Stimulated activated CD8-positive, alpha-beta memory T cell treated with anti-CD3 and anti-CD28 coated beads, Interleukin-15, amount 100 ng/mL, for 48 hours (primary cell): ENCODE measurements around the gene KLHL40.
"Not testable (repeated sequence)": the region's sequence is repeated elsewhere in the genome, so short reads cannot be mapped to it uniquely, and the experiment has no call there.

Experiments
- DNase-seq, 2 donors: peaks; one replicate each; pipeline ENCODE4 v3.0.0-alpha.2; 2020; ENCODE audit warnings: low read depth in 2 of 2

Gene KLHL40

DNA sequence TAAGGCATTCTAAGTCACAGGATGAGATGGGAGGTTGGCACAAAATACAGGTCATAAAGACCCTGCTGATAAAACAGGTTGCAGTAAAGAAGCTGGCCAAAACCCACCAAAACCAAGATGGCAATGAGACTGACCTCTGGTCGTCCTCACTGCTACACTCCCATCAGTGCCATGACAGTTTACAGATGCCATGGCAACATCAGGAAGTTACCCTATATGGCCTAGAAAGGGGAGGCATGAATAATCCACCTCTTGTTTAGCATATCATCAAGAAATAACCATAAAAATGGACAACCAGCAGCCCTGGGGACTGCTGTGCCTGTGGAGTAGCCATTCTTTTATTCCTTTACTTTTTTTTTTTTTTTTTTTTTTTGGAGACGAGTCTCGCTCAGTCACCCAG lies 37.1 kb downstream of the KLHL40 start:
- not testable (repeated sequence) for DNase-seq

DNA sequence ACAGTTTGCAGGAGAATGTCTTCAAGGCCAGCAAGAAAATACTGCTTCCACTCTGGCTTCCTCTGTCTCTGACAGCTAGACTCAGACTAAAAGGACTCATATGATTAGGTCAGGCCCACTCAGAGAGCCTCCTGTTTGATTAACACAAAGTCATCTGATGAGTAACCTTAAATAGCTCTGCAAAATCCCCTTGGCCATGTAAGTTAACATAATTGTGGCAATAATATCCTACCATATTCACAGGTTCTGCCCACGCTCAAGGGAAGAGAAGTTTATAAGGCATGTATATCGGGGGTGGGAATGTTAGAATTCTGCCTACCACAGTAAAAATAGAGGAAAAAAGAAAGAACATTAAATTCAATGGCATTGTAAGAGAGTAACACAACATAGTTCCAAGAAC lies 37.9 kb downstream of the KLHL40 start:
- no peak for DNase-seq

DNA sequence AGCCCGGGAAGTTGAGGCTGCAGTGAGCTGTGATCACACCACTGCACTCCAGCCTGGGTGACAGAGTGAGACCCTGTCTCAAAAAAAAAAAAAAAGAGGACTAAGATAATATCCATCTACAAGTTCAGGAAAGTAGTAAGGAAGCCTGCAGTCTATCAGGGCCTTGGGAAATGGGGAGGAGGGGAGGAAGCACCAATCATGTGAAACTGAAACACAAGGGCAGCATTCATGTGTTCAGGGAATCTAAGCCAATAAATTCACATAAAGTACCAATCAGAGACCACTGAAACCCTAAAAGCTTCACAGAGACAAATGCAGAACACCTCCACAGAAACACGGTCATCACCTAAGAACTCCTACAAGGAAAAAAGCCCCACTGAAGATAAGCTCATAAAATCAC lies 40.1 kb downstream of the KLHL40 start:
- no peak for DNase-seq

DNA sequence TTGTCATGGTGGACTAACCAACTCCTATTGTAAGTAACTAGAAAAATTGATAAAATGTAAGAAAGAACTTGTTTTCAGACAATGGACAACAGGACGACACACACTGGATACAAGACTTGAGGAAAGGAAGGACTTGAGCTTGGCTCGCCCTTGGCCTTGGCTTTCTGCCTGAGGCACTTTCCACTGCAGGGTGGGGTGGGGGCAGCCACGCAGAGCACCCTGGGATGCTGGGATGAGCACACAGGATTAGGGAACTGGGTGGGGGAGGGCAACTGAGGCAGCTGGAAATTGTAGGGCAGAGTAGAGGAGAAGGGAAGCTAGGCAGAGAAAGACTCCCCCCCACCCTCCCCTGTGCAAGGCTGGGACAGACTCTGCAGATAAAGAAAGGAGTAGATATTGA lies 42.7 kb downstream of the KLHL40 start:
- DNase-seq: no peak

DNA sequence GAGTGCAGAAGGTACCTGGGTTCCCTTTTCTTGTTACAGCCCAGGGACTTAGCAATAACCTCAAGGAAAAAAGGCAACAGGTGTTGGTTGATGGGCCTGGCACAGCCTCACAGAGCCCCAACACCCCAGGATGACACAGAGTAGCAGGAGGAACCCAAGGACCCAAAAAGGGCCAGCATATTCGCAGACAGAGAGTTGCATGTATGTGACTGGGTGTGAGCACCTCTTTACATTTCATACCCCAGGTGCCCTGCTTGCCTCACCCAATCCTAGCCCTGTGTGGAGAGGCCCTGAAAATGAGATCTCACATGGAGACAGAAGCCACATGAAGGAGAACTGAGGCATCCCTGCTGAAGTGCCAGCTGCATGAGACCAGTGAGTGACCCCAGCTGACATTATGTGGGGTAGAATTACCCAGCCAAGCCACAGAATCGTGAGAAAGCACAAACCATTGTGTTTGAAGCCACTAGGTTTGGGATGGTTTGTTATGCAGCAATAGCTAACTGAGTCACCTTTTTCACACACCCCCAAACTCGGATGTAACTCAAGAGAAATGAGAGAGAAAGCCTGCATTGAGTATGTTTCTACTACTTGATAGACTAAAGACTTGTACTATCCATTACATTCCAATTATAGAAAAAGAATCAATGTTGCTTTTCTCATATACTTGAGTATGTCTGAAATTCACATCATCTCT lies 43.5 kb downstream of the KLHL40 start:
- no peak for DNase-seq

DNA sequence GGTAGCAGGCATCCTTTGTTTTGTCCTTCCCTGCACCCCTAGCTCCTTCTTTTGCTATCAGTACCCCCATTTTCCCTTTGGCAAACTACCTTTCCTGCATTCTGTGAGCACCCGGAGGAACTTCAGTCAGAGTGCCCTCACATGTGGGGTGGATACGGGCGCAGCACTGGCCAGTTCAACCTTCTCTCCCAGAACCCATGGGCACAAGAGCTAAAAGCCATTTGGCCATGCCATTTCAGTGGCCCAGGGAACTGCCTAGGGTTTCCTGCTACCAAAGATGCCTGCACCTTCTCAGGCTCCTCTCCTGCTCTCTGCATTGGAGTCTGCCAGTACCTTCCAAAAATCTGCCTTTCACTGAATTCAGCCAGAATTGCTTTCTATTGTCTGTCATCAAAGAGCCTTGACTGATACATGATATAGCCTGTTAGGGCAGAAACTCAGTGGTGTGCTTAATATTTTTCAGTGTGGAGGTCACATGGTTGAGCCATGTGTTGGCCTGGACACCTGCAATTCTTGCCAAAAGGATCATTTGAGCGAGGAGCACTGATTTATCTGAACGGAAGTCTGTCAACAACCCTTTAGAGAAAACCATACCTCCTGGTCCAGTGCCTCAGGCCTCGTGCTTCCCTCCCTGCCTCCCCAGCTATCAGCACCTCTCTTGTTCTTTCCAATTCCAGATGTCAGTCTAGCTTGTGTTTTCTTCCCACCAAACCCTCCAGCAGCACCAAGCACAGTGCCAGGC lies 44.2 kb downstream of the KLHL40 start:
- no peak for DNase-seq

DNA sequence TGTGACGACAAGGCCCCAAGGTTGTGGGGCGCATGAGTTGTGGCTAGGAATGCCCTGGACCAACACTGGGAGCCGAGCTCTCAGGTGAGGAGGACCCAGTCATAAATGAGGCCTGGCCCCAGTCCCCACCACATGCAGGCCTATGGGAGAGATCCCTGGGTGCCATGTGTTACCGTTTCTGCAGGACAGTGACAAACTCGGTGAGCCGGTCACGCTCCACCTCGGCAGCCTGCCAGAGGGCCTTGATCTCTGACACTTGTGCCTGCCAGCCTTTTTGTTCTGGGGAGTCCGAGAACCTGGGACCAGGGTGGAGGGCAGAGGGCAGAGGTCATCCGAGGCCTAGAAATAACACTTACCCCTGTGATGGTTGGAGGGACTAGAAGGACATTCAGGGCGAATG lies 45.0 kb downstream of the KLHL40 start:
- DNase-seq: no peak

DNA sequence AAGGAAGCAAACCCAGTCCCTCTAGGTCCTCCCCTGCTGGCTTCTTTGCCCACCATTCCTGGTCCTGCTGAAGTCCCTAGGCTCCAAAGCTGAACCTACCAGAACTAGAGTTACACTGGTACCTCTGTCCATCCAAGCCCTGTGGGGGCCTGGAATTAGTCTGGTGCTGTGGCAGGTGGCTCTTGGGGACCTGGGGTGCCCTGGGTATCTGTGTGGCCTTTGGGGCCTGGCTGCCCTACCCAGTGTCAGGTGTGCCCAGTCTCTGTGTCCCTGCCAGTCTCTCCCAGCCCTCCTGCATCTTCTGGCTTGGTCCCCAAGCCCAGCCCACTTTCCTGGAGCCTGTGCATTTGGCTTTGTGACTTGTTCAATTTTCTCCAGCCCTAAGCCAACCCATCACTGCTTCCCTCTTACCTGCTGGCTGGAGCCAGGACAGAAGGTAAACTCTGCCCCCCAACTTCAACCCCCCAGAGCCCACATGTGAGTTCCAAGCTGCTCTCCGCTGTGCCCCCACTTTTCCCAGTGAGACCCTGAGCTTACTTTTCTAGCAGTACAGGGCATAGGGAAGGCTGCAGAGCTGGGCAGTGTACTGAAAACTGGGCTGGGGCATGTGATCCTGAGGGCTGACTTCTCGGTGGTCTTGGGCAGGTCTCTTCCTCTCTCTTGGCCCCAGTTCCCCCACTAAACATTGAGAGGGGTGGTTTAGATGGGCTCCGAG lies 45.5 kb downstream of the KLHL40 start:
- DNase-seq: no peak

DNA sequence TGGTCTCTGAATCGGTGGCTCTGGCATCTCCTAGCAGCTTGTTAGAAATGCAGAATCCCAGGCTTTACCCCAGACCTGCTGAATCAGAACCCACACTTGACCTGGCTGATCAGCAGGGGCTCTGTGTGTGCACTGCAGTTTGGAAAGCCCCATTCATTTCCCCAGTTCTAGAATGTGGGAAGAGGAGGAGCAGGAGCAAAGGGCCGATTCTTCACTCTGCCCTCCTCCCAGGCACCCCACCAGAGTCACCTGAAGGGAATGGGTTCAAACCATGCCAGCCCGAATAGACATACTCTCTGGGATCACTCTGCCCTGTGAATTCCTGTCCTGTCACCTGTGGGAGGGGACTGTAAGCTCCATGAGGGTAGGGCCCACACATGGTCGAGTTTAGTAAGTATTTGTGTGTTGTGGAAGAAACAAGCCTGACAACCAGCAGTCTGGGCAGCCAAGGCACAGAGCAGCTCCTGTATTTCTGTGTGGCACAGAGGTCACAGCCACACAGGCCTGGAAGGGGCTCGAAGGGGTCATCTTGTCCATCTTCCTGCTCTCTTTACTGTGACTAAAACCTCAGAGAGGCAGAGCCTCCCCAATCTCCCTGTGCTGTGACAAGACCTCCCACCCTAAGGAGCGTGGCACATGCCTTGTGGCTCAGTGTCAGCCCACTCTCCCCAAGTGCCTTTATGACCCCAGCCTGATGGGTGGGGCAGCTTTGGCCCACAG lies 46.3 kb downstream of the KLHL40 start:
- no peak for DNase-seq

DNA sequence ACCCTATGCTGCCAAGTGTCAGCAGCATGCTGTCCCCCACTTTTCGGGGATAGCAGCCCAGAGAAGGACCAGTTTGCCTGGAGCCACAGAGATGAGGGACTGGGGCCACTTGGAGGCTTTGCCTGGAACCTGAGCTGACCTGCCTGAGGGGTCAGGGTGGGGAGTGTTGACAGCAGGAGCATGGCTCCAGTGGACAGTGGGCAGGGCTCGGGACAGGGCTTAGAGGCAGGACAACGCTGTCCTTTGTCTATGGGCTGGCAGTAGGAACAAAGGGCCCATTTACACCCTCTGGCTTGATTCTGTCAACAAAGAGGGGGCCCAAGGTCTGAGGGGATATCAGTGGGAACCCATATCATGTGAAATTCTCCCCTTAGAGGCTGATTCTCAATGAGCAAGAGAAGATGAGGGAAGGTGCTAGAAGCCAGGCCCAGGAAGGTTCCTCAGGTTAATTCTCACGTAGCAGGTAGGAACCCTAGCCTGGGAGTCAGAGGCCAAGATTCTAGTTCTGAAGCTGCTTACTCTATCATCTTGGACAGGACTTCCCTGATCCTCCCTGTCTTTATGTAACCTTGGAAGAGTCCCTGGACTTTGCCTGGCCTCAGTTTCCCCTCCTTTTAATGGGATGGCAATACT lies 47.0 kb downstream of the KLHL40 start:
- no peak for DNase-seq

DNA sequence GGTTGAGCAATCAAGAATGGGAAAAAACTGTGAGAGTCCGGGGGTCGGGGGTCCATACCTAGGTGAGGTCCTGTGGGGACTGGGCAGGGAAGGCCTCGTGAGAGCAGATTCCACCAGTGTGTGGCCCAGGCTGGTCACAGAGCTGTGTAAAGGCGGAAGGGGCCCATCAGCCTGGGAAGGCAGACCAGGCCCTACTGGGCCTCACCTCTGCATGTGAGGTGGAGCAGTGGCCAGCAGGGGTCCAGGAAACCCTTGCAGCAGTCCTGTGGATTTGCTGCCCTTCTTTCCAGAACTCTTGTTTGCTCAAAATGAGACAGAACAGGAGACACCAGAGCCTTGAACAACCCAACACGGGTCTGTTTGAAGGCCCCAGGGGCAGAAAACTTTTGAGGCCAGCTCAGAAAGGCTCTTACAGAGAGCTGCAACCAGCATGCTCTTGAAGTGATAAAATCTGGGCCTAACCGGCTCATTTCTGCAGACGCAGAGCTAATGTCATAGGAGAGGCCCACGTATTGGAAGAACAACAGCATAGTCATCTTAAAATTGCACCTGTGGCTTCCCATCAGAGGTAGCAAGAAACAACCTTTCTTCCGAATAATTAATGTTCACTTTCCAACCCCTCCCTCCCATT lies 47.6 kb downstream of the KLHL40 start:
- no peak for DNase-seq

DNA sequence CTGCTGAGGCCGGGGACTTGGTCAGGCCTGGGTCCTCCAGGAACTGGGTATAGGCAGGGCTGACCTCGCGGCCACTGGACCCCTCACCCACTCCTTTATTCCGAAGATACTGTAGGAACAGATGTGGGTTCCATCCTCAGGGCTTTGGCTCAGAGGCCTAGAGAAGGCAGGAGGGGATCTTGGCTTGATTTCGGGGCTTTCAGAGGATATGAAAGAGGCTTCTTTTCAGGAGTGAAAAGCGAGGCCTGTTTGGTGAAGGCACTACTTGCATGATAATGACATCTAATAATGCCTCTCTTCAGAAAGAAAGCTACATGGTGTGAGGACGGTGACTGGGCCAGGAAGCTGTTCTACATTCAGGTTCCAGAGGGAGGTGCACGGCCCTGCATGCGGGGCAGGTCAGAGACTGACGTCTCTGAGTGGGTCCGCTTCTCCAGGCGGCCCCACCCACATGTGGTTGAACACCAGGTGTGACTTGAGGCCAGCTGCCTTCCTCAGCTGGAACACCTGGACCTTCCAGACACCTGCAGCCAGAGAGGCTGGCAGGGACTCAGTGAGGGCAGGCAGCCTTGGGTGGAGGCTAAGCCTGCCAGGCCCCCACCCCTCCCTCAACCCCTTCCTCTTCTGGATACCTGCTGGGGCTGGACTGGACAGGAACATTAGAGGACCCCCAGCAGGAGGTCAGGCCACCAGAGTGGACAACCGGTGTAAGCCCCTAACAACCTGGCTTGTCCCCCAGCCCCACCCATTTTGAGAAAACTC lies 48.3 kb downstream of the KLHL40 start:
- no peak for DNase-seq

DNA sequence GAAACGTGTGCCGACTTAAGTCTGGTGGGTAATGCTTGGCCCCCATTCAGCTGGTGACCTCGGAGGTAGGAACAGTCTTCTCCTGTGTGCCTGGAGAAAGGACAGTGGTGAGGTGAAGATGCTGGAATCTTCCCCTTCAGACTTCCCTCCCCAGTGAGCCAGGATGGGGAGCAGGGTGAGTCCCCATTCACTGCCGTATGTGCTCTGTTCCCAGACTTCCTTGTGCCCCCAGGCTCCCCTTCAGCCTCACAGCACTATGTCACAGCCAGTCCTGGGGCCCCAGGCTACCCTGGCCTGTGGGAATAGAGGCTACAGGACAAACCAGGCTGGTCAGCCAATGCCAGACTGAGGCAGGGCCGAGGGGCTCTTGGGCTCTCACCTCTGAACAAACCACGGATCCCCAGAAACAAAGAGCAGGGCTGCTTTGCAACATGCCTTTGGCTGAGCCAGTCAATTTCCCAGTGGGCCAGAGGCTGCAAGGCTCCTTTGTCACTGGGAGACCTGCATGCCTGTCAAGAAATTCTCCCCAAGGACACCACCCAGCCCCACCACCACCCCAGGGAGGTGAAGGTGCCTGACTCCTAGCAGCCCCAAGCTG lies 49.0 kb downstream of the KLHL40 start:
- no peak for DNase-seq

DNA sequence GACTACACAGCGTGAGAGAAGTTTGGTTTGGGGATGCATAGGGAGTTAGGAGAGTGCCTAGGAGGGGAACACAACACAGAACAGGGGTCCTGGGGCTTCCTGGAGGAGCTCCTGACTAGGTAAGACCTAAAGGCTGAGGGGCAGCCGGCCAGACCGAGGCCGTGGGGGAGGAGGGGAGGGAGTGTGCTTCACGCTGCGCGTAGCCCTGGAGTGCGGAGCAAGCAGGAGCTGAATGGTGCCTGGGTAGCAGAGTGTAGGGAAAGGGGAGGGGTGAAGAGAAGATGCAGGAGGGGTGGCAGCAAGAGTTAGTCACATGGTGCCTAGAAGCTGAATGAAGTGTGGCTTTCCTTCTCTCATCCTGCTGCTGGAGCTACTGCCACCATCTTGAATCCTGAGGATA lies 49.7 kb downstream of the KLHL40 start:
- DNase-seq: no peak

DNA sequence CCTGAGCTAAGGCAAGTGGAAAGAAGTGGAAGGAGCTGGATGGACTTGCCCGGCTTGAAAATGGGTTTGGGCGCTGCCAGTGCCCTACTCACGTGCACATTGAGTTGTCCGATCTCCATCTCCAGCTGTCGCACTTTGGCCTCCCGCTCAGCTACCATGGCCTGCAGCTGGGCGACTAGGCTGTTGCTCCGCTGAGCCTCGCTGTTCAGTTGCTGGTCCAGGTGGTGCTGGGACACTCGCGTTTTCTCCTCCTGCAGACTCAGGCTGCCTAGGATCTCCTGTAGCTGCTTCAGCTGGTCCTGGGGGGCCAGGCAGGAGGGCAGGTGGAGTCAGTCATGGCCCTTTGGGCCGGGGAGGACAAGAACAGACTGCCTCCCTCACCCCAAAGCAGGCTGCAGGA lies 50.3 kb downstream of the KLHL40 start:
- no peak for DNase-seq

DNA sequence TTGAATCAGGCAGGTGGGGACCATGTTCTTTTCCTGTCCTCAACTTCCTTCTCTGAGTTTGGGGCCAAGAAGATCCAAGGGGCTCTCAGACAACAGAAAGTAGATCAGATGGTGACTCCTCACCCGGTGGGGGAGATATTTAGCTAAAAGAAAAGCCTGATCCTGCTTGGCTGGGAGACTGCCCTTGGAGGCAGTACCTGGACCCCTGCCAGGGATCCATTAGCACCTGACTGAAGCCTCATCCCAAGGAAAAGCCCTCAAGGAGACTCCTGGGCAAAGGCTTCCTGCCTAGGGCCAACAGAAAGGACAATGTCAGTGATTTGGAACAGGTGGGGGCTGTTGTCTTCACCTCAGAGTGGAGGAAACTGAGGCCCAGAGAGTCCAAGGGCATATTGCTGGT lies 50.7 kb downstream of the KLHL40 start:
- DNase-seq: no peak

DNA sequence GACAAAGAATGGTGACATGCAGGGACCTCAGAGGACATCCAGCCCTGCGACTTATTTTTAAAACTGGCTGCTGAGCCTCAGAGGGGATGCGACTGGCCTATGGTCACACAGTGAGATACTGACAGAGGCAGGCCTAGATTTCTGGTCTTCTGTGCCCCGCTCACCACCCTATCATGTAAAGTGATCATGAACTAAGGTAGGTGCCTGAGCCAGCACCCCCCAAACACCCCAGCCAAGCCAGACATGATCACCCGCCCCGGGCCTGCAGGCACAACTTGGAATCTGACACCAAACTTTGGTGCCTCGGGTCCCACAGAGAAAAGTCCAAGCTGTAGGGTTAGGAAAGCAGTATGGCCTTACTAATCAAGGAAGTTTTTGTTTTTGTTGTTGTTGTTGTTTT lies 51.2 kb downstream of the KLHL40 start:
- DNase-seq: no peak

DNA sequence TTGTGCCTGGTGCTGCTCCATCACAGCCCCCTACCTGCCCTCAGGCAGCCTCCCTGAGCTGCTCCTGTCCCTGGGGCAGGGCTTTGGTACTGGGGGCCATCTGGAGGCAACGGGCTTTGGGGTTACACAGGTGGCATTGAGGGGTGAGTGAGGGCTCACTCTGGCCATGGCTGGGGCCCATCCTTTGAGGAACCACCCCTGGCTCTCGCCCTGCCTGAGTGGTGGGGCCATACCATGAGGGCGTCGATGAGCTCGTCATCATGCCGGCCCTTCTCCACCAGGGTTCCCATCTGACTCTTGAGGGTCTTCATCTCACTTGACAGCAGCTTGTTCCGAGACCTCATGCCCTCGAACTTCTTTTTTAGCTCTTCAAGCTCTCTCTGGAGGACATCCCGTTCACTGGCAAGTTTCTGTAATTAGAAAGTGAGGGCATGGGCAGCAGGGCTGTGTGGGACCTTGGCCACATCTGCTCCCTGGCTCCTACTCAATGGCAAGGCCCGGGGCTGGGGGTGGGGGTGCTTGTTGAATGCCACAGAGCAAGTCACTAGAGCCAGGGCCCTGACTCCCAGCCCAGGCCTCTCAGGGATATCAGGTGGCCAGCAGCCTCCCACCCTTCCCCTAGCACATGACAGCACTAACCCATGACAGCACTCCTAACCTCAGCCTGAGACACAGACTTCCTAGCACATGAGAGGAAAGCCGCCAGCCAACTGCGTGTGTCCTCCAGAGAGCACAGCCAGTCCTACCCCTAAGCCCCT lies 54.2 kb downstream of the KLHL40 start:
- DNase-seq: no peak

DNA sequence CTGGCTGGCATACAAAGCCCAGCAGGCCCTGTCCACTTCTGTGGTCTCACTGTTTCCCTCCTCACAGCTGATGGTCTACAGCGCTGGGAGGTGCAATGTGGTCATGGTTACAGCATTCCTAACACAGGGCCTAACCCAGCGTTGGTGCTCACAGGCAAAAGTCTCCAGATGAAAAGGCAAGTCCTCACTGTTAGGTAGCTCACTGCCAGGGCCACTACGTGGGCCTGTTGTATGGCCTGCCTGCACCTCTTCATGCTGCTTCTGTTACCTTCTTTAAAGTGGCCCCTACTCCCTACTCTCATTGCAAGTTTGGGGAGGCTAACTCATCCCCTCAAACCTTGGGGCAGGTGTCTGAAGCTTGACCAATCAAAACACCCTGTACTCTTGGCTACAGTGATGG lies 56.5 kb downstream of the KLHL40 start:
- DNase-seq: no peak
